GM12864 (cell line): ENCODE measurements around the gene CTU1.

Experiments
- DNase-seq: peaks from one replicate; pipeline ENCODE4 v3.0.0-alpha.2; 2011; ENCODE audit warnings: low read depth
- H3K4me3 ChIP-seq: 2 replicates; pipeline ENCODE4 v1.5.1; 2011; ENCODE audit warnings: mild to moderate bottlenecking, low read depth, low read length, control low read depth
- CTCF ChIP-seq: IDR thresholded peaks from 2 replicates; pipeline ENCODE4 v1.5.1; 2011; ENCODE audit warnings: low read depth, mild to moderate bottlenecking, moderate library complexity, low read length, control low read depth, inconsistent platforms; ENCODE audit errors: missing control alignments

The CTU1 gene

DNA sequence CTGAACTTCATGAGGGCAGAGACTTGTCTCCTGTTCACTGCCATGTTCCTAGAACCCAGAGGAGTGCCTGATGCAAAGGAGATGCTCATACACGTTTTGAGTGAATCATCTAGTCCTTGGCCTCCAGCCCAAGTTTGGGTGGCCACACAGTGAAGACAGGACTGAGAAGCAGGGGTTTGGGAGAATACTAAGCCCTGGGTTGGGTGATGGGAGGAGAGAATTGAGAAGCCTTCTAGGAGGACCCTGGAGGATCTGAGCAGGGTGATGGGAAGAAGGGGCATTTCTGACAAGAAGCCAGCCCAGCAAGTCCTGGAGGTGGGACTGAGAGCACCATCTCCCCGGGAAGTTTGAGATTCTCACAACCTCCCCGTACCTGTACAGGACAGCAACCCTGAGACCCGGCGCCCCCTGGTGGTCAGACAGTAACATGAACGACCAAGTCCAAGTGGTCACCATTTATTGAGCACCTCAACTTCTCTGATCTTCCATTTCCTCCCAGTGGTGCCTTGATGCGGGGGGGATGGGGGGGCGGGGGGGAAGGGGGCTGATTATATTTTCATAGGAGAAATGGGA is 11.0 kb downstream of the CTU1 start:
- peak; percentile 26 for DNase-seq
- no peak overlapping the region for H3K4me3 ChIP-seq
- TF ChIP-seq CTCF: peak; percentile 78

DNA sequence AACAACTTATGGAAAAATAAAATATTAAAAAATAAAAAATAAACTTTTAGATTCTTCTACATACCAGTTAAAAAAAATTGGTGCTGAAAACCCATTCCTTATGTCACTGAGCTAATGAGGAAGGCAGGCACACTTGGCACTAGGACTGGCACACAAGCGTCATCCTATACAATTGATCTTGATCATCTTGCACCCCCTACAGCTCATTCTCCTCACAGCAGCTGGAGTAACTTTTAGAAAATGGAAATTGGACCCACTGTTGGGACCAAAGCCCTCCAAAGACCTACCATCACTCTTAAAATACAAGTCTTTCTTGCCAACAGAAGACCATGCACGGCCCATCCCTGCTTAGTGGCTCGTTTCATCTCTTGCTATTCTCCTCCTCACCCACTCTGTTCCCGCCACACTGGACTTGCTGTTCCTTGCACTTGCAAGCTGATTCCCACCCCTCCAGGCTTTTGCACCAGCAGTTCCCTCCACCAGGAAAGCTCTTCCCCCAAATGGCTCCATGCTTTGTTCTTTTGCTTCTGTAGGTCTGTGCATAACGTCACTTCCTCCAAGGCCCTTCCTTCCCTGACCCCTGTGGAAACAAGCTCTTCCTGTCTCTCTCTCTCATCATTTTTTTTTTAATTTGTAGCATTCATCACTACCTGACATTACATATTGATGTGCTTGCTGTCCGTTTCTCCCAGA is 11.6 kb downstream of the CTU1 start:
- peak; percentile 38 for TF ChIP-seq CTCF
- H3K4me3 ChIP-seq: no peak overlapping the region
- DNase-seq: no peak

DNA sequence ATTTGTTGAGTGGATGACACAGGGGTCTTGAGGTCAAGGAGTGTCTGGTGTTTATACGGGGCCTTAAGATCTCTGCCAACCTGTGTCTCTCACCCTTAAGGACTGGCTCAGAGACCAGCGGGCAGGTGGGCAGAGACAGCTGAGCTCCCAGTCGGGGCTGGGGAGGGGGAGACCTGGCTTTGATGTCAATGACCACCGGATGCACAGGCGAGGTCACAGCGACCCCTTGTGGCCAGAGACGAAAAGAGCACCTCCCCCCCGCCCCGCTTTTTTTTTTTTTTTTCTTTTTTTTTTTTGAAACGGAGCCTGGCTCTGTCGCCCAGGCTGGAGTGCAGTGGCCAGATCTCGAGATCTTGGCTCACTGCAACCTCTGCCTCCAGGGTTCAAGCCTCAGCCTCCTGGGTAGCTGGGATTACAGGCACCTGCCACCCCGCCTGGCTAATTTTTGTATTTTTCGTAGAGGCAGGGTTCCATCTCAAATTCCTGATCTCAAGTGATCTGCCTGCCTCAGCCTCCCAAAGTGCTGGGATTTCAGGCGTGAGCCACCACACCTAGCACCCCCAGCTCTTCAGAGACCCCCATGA is 13.4 kb downstream of the CTU1 start:
- H3K4me3 ChIP-seq: no peak overlapping the region
- peak; percentile 83 for TF ChIP-seq CTCF
- no peak for DNase-seq

GRCh38 chr19:51093510-51094345 is 14.5 kb downstream of the CTU1 start:
- no peak overlapping the region for H3K4me3 ChIP-seq
- no peak for DNase-seq
- TF ChIP-seq CTCF: no peak

GRCh38 chr19:51093101-51093500 is 15.1 kb downstream of the CTU1 start:
- no peak for TF ChIP-seq CTCF
- no peak for DNase-seq
- no peak overlapping the region for H3K4me3 ChIP-seq

- DNase-seq: no peak
- no peak overlapping the region for H3K4me3 ChIP-seq
- TF ChIP-seq CTCF: no peak
These were observed 16.0 kb downstream of the CTU1 start for GRCh38 chr19:51091895-51092873.
